ENCODE data around the gene GNB3.

GNB3 gene

GRCh38 chr12:6827982-6828780 is 12.5 kb upstream of the GNB3 start, which contains the start of gene P3H3:
TSS of gene P3H3 (plus strand) at chr12:6828407. CDS start at chr12:6828441, 34 bp downstream.
- no peak; the same call in 1 of the 2 replicates for TF ChIP-seq CTCF (IDR thresholded peaks at IDR 0.05; ENCODE audit: low read depth, low read length)
- no peak for DNase-seq (ENCODE audit: extremely low read depth, low read depth)

- no peak for TF ChIP-seq CTCF (IDR thresholded peaks at IDR 0.05; ENCODE audit: low read depth, low read length)
- DNase-seq (ENCODE audit: extremely low read depth, low read depth): no peak
Measured at GRCh38 chr12:6828781-6829535, 11.8 kb upstream of the GNB3 start.

GRCh38 chr12:6829536-6830220 is 11.0 kb upstream of the GNB3 start:
- no peak for DNase-seq (ENCODE audit: extremely low read depth, low read depth)
- no peak; the same call in 1 of the 2 replicates for TF ChIP-seq CTCF (IDR thresholded peaks at IDR 0.05; ENCODE audit: low read depth, low read length)

GRCh38 chr12:6830286-6830890 is 10.3 kb upstream of the GNB3 start:
- no peak for TF ChIP-seq CTCF (IDR thresholded peaks at IDR 0.05; ENCODE audit: low read depth, low read length)
- DNase-seq (ENCODE audit: extremely low read depth, low read depth): no peak

GRCh38 chr12:6830999-6831398 is 9.7 kb upstream of the GNB3 start:
- TF ChIP-seq CTCF (IDR thresholded peaks at IDR 0.05; ENCODE audit: low read depth, low read length): no peak
- DNase-seq (ENCODE audit: extremely low read depth, low read depth): no peak

GRCh38 chr12:6831450-6831995 is 9.2 kb upstream of the GNB3 start:
- no peak for DNase-seq (ENCODE audit: extremely low read depth, low read depth)
- no peak for TF ChIP-seq CTCF (IDR thresholded peaks at IDR 0.05; ENCODE audit: low read depth, low read length)

All from AG09319 (cell line).